HG03025 (cell line): Measurements from ENCODE around the gene C4orf51.
"Not testable (repeated sequence)": the region's sequence is repeated elsewhere in the genome, so short reads cannot be mapped to it uniquely, and the experiment has no call there.

ENCODE experiments used
- ATAC-seq: cut with Tn5 transposase; IDR thresholded peaks from one replicate; pipeline ENCODE4 v1.9.1; 2021; ENCODE audit warnings: mild to moderate bottlenecking, moderate library complexity; ENCODE audit not compliant: unreplicated experiment, low FRiP score

The C4orf51 gene

DNA sequence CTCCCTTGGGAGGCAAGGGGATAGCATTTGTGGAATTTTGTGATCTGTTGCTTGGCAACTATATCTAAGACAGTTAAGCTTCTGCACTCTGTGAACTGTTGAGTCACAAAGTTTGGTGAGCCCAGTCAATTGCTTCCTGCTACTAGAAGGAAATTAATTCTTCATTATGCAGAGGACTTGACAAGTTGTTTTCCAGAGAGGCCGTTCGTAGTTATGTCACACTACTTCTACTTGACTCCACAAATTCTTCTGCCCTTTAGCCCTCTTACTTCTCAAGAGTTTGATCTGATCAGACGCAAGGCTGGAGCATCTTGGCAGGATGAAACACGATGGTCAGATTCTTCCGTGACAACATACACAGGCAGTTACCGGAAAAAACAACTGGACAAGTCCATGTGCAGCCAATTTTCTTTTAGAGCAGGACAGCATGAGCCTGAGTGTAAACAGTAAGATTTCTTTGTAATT, at the start of gene C4orf51:
TSS of gene C4orf51 (plus strand) at position 156 of the 465 bp plus-strand sequence. CDS start at position 214, 58 bp downstream.
- ATAC-seq, result no peak

DNA sequence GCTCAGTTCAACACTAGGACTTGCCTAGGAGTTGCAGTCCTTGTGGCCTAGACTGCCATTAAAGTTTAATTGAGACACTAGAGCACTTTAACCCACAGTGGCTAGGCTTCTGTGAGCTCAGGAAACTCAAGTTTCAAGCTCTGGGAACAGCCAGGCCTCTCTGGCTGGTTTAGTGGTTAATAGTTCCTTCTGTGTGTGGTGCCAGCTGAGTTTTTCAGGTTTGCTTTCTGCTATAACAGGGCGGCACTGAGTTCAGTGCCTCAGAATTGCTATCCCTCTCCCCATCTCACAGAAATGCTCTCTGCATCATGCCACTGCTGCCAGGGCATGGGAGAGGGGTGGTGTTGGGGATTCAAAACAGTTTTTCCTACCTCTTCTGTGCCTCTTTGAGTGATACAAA, 44.8 kb upstream of the C4orf51 start:
- no peak for ATAC-seq

DNA sequence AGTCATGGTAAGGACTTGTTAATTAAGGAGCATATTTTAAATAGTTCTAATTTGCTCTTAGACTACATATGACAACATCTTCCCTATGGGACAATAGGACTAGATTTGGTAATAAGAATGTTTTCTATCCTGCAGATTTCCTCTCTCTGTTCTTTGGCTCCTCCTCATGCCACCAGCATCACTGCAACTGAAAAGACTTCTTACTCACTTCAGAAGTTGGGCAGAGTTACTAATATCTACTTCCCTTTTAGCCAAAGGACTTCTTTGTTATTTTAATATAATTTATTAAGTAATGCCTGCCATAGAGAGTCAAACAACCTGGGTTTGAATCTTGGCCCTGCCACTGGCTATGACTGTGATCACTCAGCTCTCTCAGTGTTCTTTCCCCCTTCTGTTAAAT, 44.3 kb upstream of the C4orf51 start:
- no peak for ATAC-seq

DNA sequence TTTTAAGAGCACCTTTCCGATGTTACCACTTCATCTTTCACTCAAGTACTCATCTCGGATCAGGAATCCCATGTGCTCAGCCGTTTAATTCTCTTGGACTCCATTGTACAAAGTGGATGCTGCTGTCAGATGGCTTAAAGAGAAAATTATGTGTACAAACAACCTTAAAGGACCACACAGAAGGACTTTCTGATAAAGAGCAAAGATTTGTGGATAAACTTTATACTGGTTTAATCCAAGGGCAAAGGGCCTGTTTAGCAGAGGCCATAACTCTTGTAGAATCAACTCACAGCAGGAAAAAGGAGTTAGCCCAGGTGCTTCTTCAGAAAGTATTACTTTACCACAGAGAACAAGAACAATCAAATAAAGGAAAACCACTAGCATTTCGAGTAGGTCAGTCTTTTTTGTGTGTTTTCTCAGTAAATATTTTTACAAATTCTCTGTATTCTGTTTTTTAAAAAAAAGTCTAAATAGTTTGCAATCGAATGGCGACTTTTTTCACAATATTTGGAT, 40.7 kb upstream of the C4orf51 start:
- no peak for ATAC-seq

DNA sequence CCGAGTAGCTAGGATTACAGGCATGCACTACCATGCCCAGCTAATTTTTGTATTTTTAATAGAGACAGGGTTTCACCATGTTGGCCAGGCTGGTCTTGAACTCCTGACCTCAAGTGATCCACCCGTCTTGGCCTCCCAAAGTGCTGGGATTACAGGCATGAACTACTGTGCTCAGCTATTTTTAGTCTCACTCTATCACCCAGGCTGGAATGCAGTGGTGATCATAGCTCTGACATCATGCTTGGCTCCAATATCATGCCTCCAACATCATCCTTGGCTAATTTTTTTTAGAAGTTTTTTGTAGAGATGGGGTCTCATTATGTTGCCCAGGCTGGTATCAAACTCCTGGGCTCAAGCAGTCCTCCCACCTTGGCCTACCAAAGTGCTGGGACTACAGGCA, 39.7 kb upstream of the C4orf51 start:
- not testable (repeated sequence) for ATAC-seq

DNA sequence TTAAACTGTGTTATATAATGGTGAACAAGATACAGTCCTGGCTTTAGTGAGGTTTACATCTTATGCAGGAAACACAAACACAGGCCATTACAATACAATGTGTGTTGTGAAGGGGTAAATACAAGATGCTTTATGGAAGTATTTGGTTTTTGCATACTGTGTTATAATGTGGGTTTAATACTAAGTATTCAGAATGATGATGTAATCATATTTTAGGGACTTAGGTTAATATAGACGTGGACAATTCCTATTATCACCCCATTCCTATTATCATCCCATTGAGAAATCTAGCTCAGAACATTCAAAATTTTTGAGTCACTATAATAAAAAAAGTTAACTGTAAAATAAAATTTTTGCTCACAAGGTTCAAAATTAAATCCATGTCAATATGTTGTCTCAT, 36.7 kb upstream of the C4orf51 start:
- ATAC-seq, result no peak

DNA sequence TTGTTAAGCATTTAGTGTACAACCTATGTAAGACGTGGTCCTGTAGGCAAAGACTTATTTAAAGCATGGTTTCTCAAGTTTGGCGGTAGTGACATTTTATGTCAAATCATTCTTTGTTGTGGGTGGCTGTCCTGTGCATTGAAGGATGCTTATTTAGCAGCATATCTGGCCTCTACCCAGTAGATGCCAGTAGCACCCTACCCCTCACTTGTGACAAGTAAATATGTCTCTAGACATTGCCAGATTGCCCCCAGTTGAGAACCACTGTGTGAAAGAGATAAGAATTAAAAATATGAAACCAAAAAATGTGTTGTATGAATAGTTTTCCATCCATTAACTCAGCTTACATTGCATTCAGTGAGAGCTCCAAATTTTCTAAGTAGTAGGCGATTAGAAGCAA, 35.2 kb upstream of the C4orf51 start:
- ATAC-seq, result no peak

DNA sequence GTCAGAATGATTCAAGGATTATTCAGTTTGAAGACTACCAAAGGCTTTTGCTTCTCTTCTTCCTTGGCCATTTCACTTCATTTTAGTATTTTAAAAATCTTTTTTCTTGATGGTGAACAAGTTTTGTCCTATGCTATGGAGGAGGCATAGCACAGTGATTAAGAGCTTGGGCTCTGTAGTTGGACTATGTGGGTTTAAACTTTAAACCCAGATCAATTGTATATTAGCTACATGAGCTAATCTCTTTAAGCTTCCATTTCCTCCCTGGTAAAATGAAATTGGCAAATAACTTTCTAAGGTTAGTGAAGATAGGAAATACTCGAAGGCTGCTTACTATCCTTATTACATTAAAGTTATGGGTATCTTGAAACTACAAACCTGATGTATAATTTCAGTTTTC, 23.8 kb upstream of the C4orf51 start:
- ATAC-seq, result no peak

DNA sequence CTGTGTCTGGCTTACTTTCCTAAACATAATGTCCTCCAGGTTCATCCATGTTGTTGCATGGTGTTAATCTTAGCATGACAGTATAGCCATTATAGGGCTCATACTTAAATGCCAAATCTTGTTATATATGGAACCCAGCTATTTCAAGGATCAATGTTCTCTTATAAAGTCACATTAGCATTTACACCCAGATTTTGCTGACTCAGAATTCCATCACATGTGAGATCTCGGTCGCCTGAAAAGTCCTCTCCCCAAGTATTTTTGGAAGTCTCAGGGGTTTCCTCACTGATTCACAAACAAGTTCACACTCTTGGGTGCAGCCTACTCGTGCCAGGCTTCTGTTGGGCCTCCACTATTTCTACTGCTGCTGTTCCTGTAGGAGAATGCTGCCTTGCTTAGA, 19.9 kb upstream of the C4orf51 start:
- no peak for ATAC-seq

DNA sequence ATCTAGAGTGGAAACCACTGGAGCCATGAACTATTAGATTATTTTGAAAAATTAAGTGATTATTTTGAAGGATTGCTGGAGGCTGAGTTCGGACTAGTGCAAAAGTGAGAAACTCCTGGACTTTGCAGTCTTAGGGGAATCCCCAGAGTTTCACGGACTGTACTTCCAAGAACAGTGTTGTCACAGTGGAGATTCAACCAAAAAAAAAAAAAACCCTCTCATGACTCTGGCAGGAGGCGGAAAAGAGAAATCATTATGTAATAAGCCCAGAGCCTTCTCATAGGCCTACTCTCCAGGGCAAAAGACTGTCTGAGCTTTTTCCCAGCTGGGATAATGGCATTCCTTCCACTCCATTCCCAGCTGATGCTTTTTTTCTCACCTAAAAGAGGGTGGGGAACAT, 16.8 kb upstream of the C4orf51 start:
- ATAC-seq, result no peak

DNA sequence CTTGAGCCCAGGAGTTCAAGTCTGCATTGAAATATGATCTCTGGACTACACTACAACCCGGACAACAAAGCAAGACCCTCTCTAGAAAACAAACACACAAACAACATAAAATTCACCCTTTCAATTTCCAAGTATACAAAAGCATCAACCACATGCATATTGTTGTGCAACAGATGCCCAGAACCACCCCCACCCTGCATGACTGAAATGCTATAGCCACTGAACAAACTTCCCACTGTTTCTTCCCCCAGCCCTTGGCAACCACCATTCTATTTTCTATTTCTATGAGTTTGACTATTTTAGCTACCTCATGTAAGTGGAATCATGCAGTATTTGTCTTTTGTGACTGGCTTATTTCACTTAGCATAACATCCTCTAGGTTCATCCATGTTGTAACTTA, 14.2 kb upstream of the C4orf51 start:
- ATAC-seq, result no peak

DNA sequence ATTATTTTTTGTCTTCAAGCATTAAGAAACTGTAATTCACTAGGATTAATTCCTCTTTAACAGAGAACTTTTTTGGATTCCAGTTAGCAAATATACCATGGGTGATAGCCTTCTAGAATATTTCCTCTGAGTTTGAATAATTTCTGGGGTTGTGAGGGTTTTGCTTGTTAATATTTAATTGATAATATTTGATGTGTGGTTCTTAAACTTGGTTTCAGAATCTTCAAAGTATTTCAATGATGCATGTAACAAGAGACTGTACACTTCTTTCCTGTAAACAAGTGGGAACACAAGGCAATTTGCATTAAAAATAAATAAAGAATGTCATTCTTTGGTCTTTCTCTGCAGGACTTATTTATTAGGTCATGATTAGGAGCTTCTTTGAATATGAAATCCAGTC, 9.5 kb upstream of the C4orf51 start:
- ATAC-seq, result no peak

DNA sequence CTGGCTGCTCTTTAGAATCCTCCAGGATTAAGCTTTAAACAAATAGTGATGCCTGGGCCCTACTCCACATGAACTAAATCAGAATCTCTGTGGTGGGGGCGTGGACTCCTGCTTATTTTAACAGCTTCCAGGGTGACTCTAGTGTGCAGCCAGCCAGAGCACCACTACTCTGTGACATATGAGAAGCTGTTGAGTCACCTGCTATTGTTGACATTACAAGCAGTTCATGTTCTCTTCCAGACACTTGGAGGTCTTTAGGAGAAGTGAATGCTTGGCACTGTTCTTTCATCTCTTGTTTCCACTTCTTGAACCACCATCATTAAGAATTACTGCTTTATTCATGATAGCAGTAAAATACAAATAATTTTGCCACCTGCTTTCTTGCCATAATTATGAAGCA, 426 bp upstream of the C4orf51 start:
- ATAC-seq, result no peak

DNA sequence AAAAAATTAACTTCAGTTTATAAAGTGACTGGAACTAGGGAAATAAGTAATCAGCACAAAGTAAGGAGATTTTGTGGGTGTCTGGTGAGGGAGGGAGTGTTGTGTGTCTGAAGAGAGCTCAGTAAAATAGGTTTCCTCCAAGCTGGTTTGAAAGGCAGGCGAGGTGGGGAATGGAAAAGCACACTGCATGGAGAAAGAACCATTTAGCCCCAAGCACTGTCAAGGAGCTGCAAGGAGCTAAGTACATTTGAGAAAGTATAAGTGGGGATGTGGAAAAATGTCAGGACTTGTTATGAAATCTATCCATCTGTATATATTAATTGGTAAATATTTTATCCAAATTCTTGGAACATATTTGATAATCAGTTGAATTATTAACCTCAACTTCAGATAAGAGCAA, 956 bp downstream of the C4orf51 start:
- ATAC-seq, result no peak

DNA sequence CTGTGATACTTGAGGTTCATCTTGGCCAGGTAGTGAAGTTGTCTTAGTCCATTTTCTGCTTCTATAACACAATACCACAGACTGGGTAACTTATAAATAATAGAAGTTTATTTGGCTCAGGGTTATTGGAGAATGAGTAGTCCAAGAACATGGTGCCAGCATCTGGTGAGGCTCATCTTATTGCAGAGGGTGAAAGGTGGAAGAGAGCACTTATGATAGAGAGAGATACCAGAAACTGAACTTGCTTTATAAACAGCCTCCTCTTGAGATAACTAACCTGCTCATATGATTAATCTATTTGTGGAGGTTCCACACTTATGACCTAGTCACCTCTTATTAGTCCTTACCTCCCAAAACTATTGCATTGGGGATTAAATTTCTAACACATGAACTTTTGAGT, 1.6 kb downstream of the C4orf51 start:
- ATAC-seq, result no peak

DNA sequence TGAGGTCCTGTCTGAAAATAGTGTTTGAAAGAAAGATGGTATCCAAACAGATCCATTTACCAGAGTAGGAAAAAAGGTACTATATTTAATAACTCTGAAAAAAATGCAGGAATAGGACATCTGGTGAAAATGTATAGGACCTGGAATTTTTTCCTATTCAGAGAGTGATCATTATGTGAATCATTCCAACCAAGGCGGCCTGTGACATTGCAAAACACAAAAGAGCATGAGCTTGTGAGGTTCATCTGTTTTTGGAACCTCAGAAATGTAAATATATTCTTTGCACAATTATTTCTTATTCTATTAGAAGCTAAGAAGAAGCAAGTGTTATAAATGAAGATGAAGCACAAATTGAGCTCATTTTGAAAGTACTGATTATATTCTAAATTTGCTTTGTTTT, 2.0 kb downstream of the C4orf51 start:
- ATAC-seq, result no peak

DNA sequence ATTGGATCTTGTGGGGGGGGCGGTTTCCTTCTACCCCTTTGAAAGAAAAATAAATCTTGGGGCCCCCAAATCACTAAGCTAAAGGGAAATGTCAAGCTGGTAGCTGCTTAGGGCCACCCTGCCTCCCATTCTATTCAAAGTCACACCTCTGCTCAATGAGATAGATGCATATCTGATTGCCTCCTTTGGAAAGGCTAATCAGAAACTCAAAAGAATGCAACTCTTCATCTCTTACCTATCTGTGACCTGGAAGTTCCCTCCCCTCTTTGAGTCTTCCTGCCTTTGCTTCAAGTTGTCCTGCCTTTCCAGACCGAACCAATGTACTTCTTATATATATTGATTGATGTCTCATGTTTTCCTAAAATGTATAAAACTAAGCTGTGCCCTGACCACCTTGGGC, 7.0 kb downstream of the C4orf51 start:
- ATAC-seq, result no peak

DNA sequence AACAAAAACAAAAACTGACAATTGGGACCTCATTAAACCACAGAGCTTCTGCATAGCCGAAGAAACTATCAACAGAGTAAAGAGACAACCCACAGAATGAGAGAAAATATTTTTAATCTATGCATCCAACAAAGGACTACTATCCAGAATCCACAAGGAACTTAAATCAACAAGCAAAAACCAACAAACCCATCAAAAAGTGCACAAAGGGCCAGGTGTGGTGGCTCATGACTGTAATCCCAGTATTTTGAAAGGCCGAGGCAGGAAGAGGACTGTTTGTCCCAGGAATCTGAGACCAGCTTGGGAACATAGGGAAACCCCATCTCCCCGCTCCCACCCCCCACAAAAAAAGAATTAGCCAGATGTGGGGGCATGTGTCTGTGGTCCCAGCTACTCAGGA, 10.7 kb downstream of the C4orf51 start:
- no peak for ATAC-seq

DNA sequence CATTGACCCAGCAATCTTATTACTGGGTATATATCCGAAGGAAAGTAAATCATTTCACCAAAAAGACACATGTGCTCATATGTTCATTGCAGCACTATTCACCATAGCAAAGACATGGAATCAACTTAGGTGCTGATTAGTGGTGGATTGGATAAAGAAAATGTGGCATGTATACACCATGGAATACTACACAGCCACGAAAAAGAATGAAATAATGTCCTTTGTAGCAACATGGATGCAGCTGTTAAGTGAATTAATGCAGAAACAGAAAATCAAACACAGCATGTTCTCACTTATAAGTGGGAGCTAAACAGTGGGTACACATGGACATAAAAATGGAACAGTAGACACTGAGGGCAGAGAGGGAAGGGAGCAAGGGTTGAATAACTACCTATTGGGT, 11.5 kb downstream of the C4orf51 start:
- ATAC-seq, result not testable (repeated sequence)

DNA sequence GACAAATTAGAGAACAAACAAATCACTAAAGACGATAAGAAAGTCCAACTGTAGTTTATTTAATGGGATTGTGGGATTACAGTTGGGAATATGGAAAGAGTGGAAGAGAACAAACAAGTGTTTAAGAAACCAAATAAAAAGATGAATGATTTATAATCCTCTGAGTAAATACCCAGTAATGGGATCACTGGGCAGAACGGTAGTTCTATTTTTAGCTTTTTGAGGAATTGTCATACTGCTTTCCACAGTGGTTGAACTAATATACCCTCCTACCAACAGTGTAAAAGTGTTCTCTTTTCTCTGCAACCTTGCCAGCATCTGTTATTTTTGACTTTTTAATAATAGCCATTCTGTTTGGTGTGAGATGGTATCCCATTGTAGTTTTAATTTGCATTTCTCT, 15.0 kb downstream of the C4orf51 start:
- ATAC-seq, result no peak

DNA sequence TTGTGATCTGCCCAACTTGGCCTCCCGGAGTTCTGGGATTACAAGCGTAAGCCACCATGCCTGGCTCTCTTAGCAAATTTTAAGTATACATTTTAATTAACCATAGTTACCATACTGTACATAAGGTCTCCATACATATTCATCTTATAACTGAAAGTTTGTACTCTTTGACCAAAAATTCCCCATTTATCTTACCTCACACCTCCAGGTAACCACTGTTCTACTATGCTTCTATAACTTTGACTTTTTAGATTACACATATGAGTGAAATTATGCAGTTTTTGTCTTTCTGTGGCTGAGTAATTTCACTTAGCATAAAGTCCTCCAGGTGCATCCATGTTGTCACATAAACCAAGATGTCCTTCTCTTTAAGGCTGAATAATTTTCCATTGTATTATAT, 17.4 kb downstream of the C4orf51 start:
- no peak for ATAC-seq

DNA sequence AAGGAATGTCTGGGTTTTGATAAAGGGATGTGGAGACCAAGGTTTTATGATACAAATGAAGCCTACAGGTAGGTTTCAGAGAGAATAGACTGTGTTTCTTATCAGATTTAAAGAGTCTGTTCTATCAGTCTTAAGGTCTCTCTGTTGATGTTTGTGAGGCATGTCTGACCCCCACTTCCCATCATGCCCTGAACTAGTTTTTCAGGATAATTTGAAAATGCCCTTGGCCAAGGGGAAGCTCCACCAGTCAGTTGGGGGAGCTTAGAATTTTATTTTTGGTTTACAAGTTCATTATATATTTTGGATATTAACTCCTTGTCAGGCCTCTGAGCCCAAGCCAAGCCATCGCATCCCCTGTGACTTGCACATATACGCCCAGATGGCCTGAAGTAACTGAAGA, 18.6 kb downstream of the C4orf51 start:
- ATAC-seq, result no peak

DNA sequence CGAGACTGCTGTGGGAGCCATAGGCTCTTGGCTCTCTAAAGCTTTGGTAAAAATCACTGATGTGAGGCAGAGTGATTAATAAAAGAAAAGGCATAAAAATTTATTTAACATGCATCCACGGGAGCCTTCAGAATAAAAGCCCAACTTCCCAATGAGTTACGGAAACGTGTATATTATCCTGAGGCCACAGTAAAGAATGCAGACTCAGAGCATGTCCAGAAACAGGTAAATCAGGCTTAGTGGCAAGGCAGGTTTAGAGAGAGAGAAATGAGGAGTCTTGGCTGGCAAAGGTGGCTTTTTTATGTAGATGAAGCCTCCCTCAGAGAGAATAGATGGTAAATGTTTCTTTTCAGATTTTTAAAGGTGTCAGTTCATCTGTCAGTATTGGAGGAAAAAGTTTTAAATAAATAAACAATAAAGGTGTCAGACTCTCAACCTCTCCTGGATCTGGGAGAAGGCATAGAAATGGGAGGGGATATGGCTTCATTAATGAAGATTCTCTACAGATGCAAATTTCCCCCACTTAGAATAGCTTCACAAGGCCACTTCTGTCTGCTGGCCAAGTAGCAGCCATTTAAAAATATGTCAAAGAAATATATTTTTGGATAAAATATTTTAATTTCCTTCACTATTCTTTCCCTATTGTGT, 24.0 kb downstream of the C4orf51 start:
- no peak for ATAC-seq
